GM21515 (cell line): Measurements from ENCODE around the gene CD93.

ENCODE experiments used
- ATAC-seq: cut with Tn5 transposase; IDR thresholded peaks from one replicate; pipeline ENCODE4 v1.9.1; 2021; ENCODE audit not compliant: unreplicated experiment

The CD93 gene

GRCh38 chr20:23039136-23039875 lies 46.8 kb downstream of the CD93 start:
- ATAC-seq: no peak

- no peak for ATAC-seq
Measured at GRCh38 chr20:23037017-23037481, 49.1 kb downstream of the CD93 start.

DNA sequence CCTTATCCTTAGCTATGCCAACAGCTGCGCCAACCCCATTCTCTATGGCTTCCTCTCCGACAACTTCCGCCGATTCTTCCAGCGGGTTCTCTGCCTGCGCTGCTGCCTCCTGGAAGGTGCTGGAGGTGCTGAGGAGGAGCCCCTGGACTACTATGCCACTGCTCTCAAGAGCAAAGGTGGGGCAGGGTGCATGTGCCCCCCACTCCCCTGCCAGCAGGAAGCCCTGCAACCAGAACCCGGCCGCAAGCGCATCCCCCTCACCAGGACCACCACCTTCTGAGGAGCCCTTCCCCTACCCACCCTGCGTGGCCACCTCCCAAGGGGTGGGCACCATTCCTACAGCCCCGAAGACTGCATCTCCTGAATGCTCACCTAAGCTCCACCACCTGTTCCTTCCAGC lies 49.8 kb downstream of the CD93 start:
- no peak for ATAC-seq

DNA sequence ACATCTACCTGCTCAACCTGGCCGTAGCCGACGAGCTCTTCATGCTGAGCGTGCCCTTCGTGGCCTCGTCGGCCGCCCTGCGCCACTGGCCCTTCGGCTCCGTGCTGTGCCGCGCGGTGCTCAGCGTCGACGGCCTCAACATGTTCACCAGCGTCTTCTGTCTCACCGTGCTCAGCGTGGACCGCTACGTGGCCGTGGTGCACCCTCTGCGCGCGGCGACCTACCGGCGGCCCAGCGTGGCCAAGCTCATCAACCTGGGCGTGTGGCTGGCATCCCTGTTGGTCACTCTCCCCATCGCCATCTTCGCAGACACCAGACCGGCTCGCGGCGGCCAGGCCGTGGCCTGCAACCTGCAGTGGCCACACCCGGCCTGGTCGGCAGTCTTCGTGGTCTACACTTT lies 50.4 kb downstream of the CD93 start:
- ATAC-seq: no peak

GRCh38 chr20:23034721-23035671 lies 51.1 kb downstream of the CD93 start, which contains the start of gene SSTR4:
SSTR4 (plus strand) TSS chr20:23035312; CDS start chr20:23035484, 172 bp downstream.
- ATAC-seq: no peak

GRCh38 chr20:23033918-23034317 lies 52.2 kb downstream of the CD93 start:
- no peak for ATAC-seq

- no peak for ATAC-seq
Measured at GRCh38 chr20:23032750-23033078, 53.4 kb downstream of the CD93 start.

DNA sequence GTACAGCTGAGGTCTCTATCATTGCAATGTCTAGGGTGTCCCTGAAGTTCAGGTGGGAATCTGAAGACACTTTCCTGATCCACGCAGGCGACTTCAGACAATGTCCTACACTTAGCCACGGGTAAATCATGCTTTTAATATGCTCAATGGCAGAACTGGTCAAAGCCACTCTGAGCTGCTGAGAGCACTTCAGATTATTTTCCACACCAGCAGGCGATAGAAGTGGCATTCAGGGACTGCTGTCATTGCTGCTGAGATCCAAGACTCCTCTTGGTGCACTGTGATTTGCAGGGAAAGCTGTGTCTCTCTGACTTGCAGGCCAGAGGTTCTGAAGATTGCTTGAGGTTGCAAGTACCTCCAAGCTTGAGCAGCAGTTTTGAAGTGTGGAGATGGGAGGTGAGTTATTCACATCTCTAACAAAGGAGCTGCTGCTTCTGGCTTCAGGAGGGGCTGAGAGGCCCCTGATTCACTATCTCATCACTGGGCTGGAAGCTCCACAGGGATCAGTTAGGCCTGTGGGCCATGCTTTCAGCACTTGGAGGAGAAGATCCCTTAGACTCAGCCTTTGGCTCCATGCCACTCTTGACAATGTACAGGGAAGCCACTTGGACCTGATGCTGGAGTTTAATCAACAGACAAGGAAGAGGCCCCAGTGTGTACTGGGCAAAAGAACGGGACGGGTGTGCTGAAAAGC lies 53.9 kb downstream of the CD93 start:
- ATAC-seq: no peak

DNA sequence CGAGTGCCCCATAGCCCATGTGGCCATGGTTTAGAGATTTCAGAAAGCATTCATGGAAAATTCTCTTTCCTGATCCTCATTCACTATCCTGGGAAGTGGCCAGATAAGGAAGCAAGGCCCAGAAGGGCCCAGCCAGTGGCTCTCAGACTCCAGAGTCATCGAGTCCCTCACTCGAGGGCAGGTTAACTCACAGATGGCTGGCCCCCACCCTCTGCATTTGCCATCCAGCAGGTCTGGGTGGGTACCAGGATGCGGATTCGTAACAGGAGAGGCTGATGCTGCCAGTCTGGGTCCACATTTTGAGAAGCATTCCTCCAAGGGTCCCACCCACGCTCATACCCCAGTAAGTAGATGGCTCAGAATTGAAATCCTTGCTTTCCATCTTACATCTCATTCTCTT lies 54.8 kb downstream of the CD93 start:
- ATAC-seq: no peak
